DMS153 treated with DMSO at 0.1 percent for 48 hours (cell line): ENCODE results near the gene CYP2J2.
A peak's percentile ranks its signal among the peaks of the same experiment; 100 is the strongest.
"Not testable (repeated sequence)": the region's sequence is repeated elsewhere in the genome, so short reads cannot be mapped to it uniquely, and the experiment has no call there.

Experiments
- DNase-seq: peaks from one replicate; lab custom pipeline; 2025; ENCODE audit not compliant: unreplicated experiment; lab: John Stamatoyannopoulos, UW

CYP2J2 gene

GRCh38 chr1:59926381-59927123, at the start of gene CYP2J2:
TSS of gene CYP2J2 (minus strand) at chr1:59926773. CDS start at chr1:59926746, 27 bp downstream.
- DNase-seq: peak; percentile 35

- DNase-seq: no peak
These were observed 47.1 kb upstream of the CYP2J2 start for GRCh38 chr1:59973719-59974118.

- no peak for DNase-seq
These were observed 45.8 kb upstream of the CYP2J2 start for GRCh38 chr1:59972216-59972927.

- DNase-seq: peak; percentile 71
These were observed 44.9 kb upstream of the CYP2J2 start for GRCh38 chr1:59971464-59971911.

GRCh38 chr1:59969542-59970175, 43.1 kb upstream of the CYP2J2 start:
- not testable (repeated sequence) for DNase-seq

GRCh38 chr1:59968746-59969145, 42.2 kb upstream of the CYP2J2 start:
- not testable (repeated sequence) for DNase-seq

- no peak for DNase-seq
These were observed 41.2 kb upstream of the CYP2J2 start for GRCh38 chr1:59967780-59968179.

GRCh38 chr1:59967141-59967697, 40.6 kb upstream of the CYP2J2 start:
- DNase-seq: peak; percentile 52

- no peak for DNase-seq
These were observed 25.5 kb upstream of the CYP2J2 start for GRCh38 chr1:59952065-59952464.

- DNase-seq: no peak
These were observed 23.1 kb upstream of the CYP2J2 start for GRCh38 chr1:59949648-59950047.

- no peak for DNase-seq
These were observed 22.4 kb upstream of the CYP2J2 start for GRCh38 chr1:59948990-59949389.

GRCh38 chr1:59947047-59947938, 20.7 kb upstream of the CYP2J2 start:
- DNase-seq: peak; percentile 69

GRCh38 chr1:59945790-59946189, 19.2 kb upstream of the CYP2J2 start:
- no peak for DNase-seq

- DNase-seq: no peak
These were observed 12.8 kb upstream of the CYP2J2 start for GRCh38 chr1:59939393-59939792.

GRCh38 chr1:59937636-59938210, 11.2 kb upstream of the CYP2J2 start:
- no peak for DNase-seq

GRCh38 chr1:59936358-59936821, 9.8 kb upstream of the CYP2J2 start:
- no peak for DNase-seq

GRCh38 chr1:59928996-59929395, 2.4 kb upstream of the CYP2J2 start:
- no peak for DNase-seq

GRCh38 chr1:59927213-59927612, 640 bp upstream of the CYP2J2 start:
- DNase-seq: no peak

- DNase-seq: no peak
These were observed 1.9 kb downstream of the CYP2J2 start for GRCh38 chr1:59924653-59925052.

GRCh38 chr1:59921258-59921899, 5.2 kb downstream of the CYP2J2 start:
- DNase-seq: not testable (repeated sequence)
